ENCODE data around the gene ZCCHC9.
A peak's percentile ranks its signal among the peaks of the same experiment; 100 is the strongest.

ZCCHC9 gene

GRCh38 chr5:81301271-81302015 lies at the start of gene ZCCHC9:
TSS of gene ZCCHC9 (plus strand) at chr5:81301587. CDS start at chr5:81304758, 3,171 bp downstream.
- Histone ChIP-seq H3K9ac (ENCODE audit: low read length) (peak within 1 kb of the TSS; percentile 82), H3K36me3 (replicated peaks; ENCODE audit: insufficient read depth, low read length) (no peaks in the 10 kb centered on the region), H2AFZ (ENCODE audit: low read length) (peak within 1 kb of the TSS; percentile 69), H3K79me2 (ENCODE audit: low read length) (peaks cover 21% of the 10 kb centered on the region), H3K4me1 (ENCODE audit: low read length) (peaks cover 14% of the 10 kb centered on the region; the same call in 1 of the 2 replicates), H3K4me2 (ENCODE audit: low read depth, low read length) (peak within 1 kb of the TSS; percentile 86), H3K27ac (ENCODE audit: low read length) (peak within 1 kb of the TSS; percentile 71), H3F3A (ENCODE audit: insufficient read depth, low read length) (no peaks in the 10 kb centered on the region), H3K4me3 (ENCODE audit: low read length) (peak within 1 kb of the TSS; percentile 91), H3K9me2 (replicated peaks; ENCODE audit: insufficient read depth, low read length) (no peaks in the 10 kb centered on the region), H4K20me1 (ENCODE audit: insufficient read depth, low read length) (no peaks in the 10 kb centered on the region), H3K9me3 (replicated peaks; ENCODE audit: insufficient read depth, low read length) (no peaks in the 10 kb centered on the region), H3K27me3 (replicated peaks; ENCODE audit: insufficient read depth, low read length) (no peaks in the 10 kb centered on the region)
- peak; percentile 96 for DNase-seq
- TF ChIP-seq EZH2 (optimal IDR thresholded peaks at IDR 0.05; ENCODE audit: low read depth, low read length) (no peak), EZH2phosphoT487 (IDR thresholded peaks at IDR 0.05; ENCODE audit: low read length) (no peak), CTCF (IDR thresholded peaks at IDR 0.05; ENCODE audit: low read length) (no peak; the same call in 1 of the 2 replicates)

- Histone ChIP-seq H3F3A (ENCODE audit: insufficient read depth, low read length) (no peaks in the 10 kb centered on the region), H3K4me2 (ENCODE audit: low read depth, low read length) (no peak overlapping the region), H3K9ac (ENCODE audit: low read length) (no peak overlapping the region), H2AFZ (ENCODE audit: low read length) (no peak overlapping the region), H3K4me1 (ENCODE audit: low read length) (no peaks in the 10 kb centered on the region), H3K79me2 (ENCODE audit: low read length) (no peaks in the 10 kb centered on the region), H3K36me3 (replicated peaks; ENCODE audit: insufficient read depth, low read length) (no peaks in the 10 kb centered on the region), H3K9me3 (replicated peaks; ENCODE audit: insufficient read depth, low read length) (no peaks in the 10 kb centered on the region), H4K20me1 (ENCODE audit: insufficient read depth, low read length) (no peaks in the 10 kb centered on the region), H3K9me2 (replicated peaks; ENCODE audit: insufficient read depth, low read length) (no peaks in the 10 kb centered on the region), H3K4me3 (ENCODE audit: low read length) (no peak overlapping the region), H3K27me3 (replicated peaks; ENCODE audit: insufficient read depth, low read length) (no peaks in the 10 kb centered on the region), H3K27ac (ENCODE audit: low read length) (no peak overlapping the region)
- DNase-seq, result no peak
- TF ChIP-seq EZH2 (optimal IDR thresholded peaks at IDR 0.05; ENCODE audit: low read depth, low read length) (no peak), EZH2phosphoT487 (IDR thresholded peaks at IDR 0.05; ENCODE audit: low read length) (no peak), CTCF (IDR thresholded peaks at IDR 0.05; ENCODE audit: low read length) (no peak)
These were observed 49.5 kb upstream of the ZCCHC9 start for GRCh38 chr5:81251922-81252321.

- Histone ChIP-seq H3K4me1 (ENCODE audit: low read length) (no peaks in the 10 kb centered on the region), H3K4me3 (ENCODE audit: low read length) (no peak overlapping the region), H3K9me2 (replicated peaks; ENCODE audit: insufficient read depth, low read length) (no peaks in the 10 kb centered on the region), H3K27ac (ENCODE audit: low read length) (no peak overlapping the region), H3F3A (ENCODE audit: insufficient read depth, low read length) (no peaks in the 10 kb centered on the region), H2AFZ (ENCODE audit: low read length) (no peak overlapping the region), H4K20me1 (ENCODE audit: insufficient read depth, low read length) (no peaks in the 10 kb centered on the region), H3K4me2 (ENCODE audit: low read depth, low read length) (no peak overlapping the region), H3K9me3 (replicated peaks; ENCODE audit: insufficient read depth, low read length) (no peaks in the 10 kb centered on the region), H3K36me3 (replicated peaks; ENCODE audit: insufficient read depth, low read length) (no peaks in the 10 kb centered on the region), H3K27me3 (replicated peaks; ENCODE audit: insufficient read depth, low read length) (no peaks in the 10 kb centered on the region), H3K79me2 (ENCODE audit: low read length) (no peaks in the 10 kb centered on the region), H3K9ac (ENCODE audit: low read length) (no peak overlapping the region)
- TF ChIP-seq CTCF (IDR thresholded peaks at IDR 0.05; ENCODE audit: low read length), result no peak
- TF ChIP-seq EZH2phosphoT487 (IDR thresholded peaks at IDR 0.05; ENCODE audit: low read length), result no peak
- TF ChIP-seq EZH2 (optimal IDR thresholded peaks at IDR 0.05; ENCODE audit: low read depth, low read length), result no peak
- no peak for DNase-seq
These were observed 48.5 kb upstream of the ZCCHC9 start for GRCh38 chr5:81252904-81253303.

Measured in MM.1S (cell line).